Chondrocyte (in vitro differentiated cells): ENCODE results near the gene CTRL. TPM values are rescaled to one million over a fixed set of nuclear protein-coding genes. Genes with fewer than 3 reads are reported as not detected.

Experiments used
- DNase-seq: peaks from one replicate; pipeline ENCODE4 v3.0.0; 2021; ENCODE audit warnings: mixed read lengths, low spot score
- H3K27ac Mint-ChIP-seq: one replicate; pipeline ENCODE4 v1.8.0; 2021; ENCODE audit warnings: mild to moderate bottlenecking, moderate library complexity, mixed read lengths; ENCODE audit not compliant: unreplicated experiment
- H3K27me3 Mint-ChIP-seq: 2 replicates; pipeline ENCODE4 v1.8.0; 2021; ENCODE audit warnings: low read depth, mixed read lengths
- H3K36me3 Mint-ChIP-seq: 2 replicates; pipeline ENCODE4 v1.8.0; 2021; ENCODE audit warnings: low read depth, mixed read lengths
- H3K4me1 Mint-ChIP-seq: 2 replicates; pipeline ENCODE4 v1.8.0; 2021; ENCODE audit warnings: low read depth, mild to moderate bottlenecking, mixed read lengths
- H3K4me3 Mint-ChIP-seq: one replicate; pipeline ENCODE4 v1.8.0; 2021; ENCODE audit warnings: mild to moderate bottlenecking, moderate library complexity, mixed read lengths; ENCODE audit not compliant: unreplicated experiment
- H3K9me3 Mint-ChIP-seq: 2 replicates; pipeline ENCODE4 v1.8.0; 2021; ENCODE audit warnings: low read depth, mixed read lengths
- total RNA-seq: library from RNA; stranded (reverse); gene quantifications from 3 replicates; pipeline ENCODE4 v1.2.1, GENCODE V29; 2021
- TF ChIP-seq, protein P1 (sequence below): fragments of 200-600 bp; sonication (generic); IDR thresholded peaks from 2 replicates; pipeline ENCODE4 v1.5.0; 2021; ENCODE audit warnings: antibody characterized with exemption, mild to moderate bottlenecking, moderate library complexity

CTRL gene
- total RNA-seq, 1 donor from 2014 or later: not detected

DNA sequence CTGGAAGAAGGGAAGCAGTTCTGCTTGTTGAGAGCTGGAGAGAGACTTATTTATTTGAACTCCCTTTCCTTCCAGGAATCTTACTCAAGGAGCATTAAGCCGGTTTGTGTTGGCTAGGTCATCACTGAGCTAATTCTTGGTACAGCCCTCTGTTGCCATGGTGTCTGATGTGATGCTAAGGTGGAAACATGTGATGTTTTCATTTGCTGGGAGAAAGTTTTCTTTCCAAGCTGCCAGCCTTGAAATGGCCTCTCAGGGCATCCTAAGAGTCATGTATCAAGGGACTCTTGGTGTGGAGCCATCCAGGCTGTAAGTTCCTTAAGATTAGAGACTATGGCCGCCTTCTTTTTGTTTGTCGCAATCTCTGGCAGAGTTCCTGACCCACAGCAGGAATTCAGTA, 34.4 kb downstream of the CTRL start:
- H3K4me1 Mint-ChIP-seq: peaks cover 34% of the 10 kb centered on the region
- no peak overlapping the region for H3K4me3 Mint-ChIP-seq
- no peaks in the 10 kb centered on the region for H3K9me3 Mint-ChIP-seq
- no peaks in the 10 kb centered on the region for H3K27me3 Mint-ChIP-seq
- H3K27ac Mint-ChIP-seq: peak overlapping the region; percentile 90
- no peak for DNase-seq
- H3K36me3 Mint-ChIP-seq: no peaks in the 10 kb centered on the region
- TF ChIP-seq, protein P1, sequence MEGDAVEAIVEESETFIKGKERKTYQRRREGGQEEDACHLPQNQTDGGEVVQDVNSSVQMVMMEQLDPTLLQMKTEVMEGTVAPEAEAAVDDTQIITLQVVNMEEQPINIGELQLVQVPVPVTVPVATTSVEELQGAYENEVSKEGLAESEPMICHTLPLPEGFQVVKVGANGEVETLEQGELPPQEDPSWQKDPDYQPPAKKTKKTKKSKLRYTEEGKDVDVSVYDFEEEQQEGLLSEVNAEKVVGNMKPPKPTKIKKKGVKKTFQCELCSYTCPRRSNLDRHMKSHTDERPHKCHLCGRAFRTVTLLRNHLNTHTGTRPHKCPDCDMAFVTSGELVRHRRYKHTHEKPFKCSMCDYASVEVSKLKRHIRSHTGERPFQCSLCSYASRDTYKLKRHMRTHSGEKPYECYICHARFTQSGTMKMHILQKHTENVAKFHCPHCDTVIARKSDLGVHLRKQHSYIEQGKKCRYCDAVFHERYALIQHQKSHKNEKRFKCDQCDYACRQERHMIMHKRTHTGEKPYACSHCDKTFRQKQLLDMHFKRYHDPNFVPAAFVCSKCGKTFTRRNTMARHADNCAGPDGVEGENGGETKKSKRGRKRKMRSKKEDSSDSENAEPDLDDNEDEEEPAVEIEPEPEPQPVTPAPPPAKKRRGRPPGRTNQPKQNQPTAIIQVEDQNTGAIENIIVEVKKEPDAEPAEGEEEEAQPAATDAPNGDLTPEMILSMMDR: no peak

DNA sequence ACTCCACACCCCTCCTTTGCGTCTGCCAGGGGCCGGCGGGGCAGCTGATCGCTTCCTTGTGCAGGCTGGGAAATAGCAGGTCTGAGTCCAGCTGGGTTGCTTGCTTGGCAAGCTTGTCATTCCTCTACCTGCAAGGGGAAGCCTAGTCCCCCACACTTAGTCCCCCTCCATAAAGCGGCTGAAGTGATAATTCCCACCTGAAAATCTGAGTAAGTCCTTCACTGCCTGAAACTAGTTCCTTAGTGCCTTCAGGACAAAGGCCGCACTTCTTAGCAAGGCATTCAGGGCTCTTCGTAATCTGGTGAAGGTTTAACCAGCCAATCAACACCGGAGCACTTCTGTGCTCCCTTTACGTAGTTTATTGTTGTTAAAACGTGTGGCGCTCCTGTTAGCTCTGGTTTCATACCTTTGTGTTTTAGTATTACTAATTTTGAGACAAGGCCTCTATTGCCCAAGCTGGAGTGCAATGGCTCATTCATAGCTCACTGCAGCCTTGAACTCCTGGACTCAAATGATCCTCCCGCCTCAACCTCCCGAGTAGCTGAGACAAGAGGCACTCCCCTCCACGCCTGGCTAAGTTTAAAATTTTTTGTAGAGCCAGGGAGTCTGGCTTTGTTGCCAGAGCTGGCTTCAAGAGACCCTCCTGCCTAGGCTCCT, 37.8 kb downstream of the CTRL start:
- peaks cover 35% of the 10 kb centered on the region for H3K4me1 Mint-ChIP-seq
- no peaks in the 10 kb centered on the region for H3K27me3 Mint-ChIP-seq

DNA sequence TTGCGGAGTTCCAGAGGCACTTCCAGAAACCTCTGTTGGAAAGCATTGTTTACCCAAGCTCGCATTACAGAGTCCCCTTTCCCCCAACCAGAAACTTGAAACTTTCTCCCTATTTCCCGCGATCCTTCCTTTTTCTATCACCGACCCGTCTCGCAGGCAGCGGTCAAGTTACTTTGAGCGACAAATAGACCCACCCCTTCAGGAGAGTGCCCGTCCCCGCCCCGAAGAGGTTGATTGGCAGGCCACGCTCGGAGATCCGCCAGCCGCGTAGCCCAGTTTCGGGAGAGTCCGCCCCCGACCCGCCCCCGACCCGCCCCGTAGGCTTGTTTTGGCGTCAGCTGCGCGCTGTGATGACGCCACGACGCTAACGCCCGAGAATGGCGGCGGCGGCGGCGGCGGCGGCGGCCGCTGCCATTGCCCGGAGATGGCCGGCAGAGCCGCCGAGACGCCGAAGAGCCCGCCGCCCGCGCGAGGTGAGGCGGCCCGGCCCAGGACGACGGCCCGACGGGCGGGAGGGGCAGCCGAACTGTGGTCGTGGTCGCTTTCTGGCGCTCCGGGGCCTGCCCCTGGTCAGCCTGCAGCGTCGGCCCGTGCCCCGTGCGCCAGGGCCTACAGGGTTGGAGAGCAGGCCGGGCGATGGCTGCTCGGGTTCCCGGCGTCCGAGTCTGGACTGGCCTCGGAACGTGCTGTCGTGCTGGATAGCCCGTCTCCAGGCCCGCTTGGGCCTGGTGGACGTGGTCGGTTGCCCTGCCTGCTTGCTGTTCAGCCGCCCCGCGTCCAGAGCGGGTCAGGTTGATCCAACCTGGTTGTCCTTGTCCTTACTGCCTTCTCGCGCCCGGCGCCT, 38.5 kb downstream of the CTRL start, which contains the start of gene PSKH1:
Gene PSKH1 (plus strand): TSS at position 356 of the 844 bp plus-strand sequence. CDS start 15,496 bp downstream, outside the sequence.
- peak; percentile 98 for DNase-seq
- Mint-ChIP-seq H3K9me3 (no peaks in the 10 kb centered on the region), H3K27me3 (no peaks in the 10 kb centered on the region), H3K27ac (peak within 1 kb of the TSS; percentile 95), H3K36me3 (no peaks in the 10 kb centered on the region), H3K4me1 (peaks cover 35% of the 10 kb centered on the region), H3K4me3 (peak within 1 kb of the TSS; percentile 90)
- TF ChIP-seq, protein P1: peak; percentile 23

More for the DNA sequence above, 37.8 kb downstream of the CTRL start:
- Mint-ChIP-seq H3K4me3 (peak overlapping the region; percentile 90), H3K9me3 (no peaks in the 10 kb centered on the region), H3K27ac (peak overlapping the region; percentile 95), H3K36me3 (no peaks in the 10 kb centered on the region)
- DNase-seq: no peak
- TF ChIP-seq, protein P1: no peak

DNA sequence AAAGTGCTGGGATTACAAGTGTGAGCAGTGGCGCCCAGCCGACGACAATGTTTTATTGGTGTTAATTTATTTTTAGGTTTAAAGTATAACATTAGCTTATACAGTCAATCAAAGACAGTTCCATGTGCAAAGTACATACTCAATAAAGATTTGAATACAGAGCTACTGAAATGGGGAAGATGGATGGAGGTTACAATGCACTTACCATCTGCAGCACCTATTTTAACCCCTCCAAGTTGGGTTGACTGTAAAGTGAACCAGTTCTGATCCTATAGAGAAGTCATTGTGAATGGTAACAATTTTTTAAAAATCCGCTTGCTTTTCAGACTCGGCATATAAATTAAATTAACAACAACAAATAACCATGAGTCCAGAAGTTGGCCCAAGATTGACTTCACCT, 39.3 kb downstream of the CTRL start:
- H3K9me3 Mint-ChIP-seq: no peaks in the 10 kb centered on the region
- peaks cover 32% of the 10 kb centered on the region for H3K4me1 Mint-ChIP-seq
- no peaks in the 10 kb centered on the region for H3K36me3 Mint-ChIP-seq
- peak overlapping the region; percentile 74 for H3K4me3 Mint-ChIP-seq
- H3K27me3 Mint-ChIP-seq: no peaks in the 10 kb centered on the region
- peak overlapping the region; percentile 91 for H3K27ac Mint-ChIP-seq
- no peak for DNase-seq
- TF ChIP-seq, protein P1: no peak

DNA sequence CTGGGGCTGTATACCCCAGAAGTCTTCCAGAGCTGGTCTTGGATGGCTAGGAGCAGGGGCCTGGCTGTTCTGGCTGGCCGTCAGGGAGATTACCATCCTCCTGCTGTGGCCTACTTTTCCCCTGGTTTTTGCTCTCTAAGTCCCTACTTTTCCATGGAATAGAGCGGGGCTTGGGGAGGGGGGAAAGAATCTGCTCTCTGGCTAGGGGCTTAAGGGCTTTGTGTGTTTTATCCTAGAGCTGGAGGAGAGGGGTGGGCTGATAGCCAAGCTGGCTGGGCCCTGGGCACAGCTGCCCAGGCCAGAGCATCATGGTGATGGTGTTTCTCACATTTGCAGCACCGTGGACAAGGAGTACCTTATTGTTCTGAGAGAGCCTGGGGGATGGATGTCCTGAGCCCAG, 43.3 kb downstream of the CTRL start:
- no peak for DNase-seq
- no peaks in the 10 kb centered on the region for H3K9me3 Mint-ChIP-seq
- H3K27me3 Mint-ChIP-seq: no peaks in the 10 kb centered on the region
- peaks cover 13% of the 10 kb centered on the region for H3K4me1 Mint-ChIP-seq
- no peak overlapping the region for H3K27ac Mint-ChIP-seq
- H3K4me3 Mint-ChIP-seq: no peak overlapping the region
- H3K36me3 Mint-ChIP-seq: peaks cover 10% of the 10 kb centered on the region
- TF ChIP-seq, protein P1: no peak
